IPS-18c (cell line): ENCODE data around the gene SF3B2.
"Not testable (repeated sequence)": the region's sequence is repeated elsewhere in the genome, so short reads cannot be mapped to it uniquely, and the experiment has no call there.

Source experiments
- H3K4me3 ChIP-seq: 2 replicates; pipeline ENCODE4 v1.7.0; 2013; ENCODE audit warnings: low read depth, mild to moderate bottlenecking, low read length, moderate library complexity; ENCODE audit not compliant: insufficient read depth
- H3K9me3 ChIP-seq: one replicate; pipeline ENCODE4 v1.6.1; 2013; ENCODE audit warnings: mild to moderate bottlenecking, low read length, moderate library complexity; ENCODE audit not compliant: control insufficient read depth, insufficient read depth

The SF3B2 gene

DNA sequence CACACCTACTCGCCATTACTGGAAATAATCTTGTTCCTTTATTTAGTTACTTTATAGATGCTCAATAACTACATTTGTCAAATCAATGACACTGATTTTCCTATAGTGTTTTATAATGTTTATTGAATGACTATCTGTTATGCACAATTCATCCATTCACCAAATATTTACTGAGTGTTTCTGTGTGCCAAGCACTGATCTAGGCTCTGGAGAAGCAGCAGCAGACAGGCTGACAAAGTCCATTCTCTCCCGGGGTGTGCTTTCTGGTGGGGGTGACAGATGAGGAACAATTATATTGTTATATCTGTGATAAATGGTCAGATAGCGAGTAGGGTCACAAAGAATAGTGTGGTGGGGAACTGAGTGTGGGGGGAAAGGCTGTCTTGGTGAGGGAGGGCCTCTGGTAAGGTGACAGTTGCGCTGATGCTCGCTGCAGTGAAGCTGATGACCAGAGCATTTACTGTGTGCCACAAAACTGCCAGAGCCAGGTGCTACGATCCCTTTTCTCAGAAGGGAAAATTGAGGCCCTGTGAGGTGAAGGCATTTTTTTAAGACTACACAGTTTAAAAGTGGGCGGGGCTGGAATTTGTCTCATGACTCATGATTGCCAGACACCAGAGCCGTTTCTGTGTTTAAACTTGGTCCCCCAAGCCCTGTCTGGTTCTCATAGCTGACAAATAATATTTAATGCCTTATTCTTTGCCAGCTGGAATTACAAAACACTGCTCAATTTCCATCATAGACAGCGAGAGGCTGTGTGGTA is 28.1 kb downstream of the SF3B2 start:
- H3K4me3 ChIP-seq, result no peak overlapping the region
- H3K9me3 ChIP-seq, result no peaks in the 10 kb centered on the region

DNA sequence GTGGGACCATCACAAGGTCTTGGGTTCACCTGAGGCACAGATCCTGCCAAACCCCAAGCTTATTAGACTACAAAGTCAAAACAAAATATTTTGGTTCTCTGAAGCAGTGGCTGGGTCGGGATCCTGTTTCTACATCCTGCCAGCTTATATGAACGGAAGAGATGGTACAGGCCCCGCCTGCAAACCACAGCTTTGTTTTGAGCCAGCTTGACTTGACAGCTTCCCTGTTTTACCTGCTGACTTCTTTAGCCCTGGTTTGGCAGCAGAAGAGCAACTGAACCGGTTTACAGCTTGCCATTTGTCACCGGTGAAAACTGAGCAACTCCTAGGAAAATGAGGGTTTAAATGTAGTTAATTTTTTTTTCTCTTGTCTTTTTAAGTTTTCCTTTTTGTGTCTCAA is 29.3 kb downstream of the SF3B2 start:
- Histone ChIP-seq H3K9me3 (no peaks in the 10 kb centered on the region), H3K4me3 (no peak overlapping the region)

DNA sequence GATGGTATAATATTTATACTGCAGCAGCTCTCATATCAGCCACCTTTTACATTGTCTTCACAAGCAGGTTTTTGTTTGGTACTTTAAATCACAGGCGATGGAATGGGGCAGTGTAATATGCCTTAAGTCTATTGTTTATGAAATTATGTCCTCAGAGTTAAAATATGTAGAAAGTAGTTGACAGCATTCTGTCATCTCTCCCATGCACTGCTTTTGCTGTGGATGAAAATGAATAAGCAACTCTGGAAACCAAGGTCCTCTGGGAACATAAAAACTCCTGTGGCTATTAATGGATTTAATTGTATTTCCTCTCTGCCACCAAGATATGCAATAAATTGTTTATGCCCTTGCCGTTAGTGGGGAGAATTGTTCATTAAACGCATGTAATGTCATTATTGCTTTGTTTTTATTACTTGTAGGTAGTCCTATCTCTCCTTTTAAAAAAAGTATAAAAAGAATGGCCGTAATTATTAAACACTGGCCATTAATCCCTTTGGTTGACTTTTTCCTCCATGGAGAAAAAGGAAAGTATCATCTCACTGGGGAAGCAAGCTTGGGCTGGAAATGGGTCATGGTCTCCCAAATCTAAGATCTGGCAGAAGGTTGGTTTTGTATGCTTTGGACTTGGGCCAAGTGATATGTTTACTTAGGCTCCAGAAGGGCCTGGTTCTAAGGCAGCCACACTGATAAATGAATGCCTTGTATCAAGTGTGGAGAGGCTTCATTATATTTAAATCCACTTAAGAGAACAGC is 31.0 kb downstream of the SF3B2 start:
- no peak overlapping the region for H3K4me3 ChIP-seq
- H3K9me3 ChIP-seq, result no peaks in the 10 kb centered on the region

DNA sequence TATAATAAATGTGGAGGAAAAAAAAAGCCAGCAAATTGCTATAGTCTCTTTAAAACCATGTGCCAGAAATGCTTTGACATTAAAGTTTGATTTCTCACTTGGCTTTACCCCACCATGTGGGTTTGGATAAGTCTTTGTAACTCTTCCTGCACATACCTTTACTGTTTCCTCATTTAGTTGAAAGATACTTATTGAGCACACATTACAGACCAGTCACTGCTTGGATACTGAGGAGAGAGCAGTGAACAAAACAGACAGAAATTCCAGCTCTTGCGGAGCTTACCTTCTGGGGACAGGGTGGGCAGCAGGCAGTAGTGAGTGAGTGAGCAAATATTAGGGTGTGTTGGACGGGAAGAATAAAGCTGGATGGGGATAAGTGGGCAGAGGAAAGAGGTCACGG is 31.6 kb downstream of the SF3B2 start:
- no peak overlapping the region for H3K4me3 ChIP-seq
- H3K9me3 ChIP-seq, result no peaks in the 10 kb centered on the region

DNA sequence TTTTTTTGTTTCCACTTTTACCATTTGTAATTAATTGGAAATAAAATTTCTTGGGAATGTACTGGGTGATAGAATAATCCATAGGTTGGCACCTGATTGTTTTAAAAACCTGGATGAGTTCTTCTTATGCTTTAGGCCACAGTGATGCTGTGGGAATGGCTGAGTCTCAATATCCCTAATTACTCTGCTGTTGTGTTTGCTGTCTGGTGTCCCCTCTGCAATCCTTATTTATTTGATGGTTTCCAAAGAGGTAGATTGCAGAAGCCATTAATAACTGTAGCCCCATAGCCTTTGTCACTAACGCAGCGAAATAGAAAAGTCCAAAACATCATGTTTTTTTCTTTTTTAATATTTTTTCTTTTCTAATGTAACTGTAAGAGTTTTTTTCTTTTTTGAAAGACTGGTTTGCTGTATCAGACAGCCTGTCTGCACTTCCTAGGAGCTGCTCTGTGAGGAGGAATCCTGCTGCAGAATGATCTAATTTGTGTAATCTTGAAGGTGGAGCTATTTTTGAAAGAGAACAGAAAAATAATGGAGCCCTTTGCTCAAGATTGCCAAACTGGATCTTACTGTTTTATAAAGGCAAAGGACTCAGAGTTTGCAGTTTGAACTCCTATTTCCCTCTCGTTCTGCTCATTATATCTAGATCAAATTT is 32.8 kb downstream of the SF3B2 start:
- H3K9me3 ChIP-seq, result no peaks in the 10 kb centered on the region
- no peak overlapping the region for H3K4me3 ChIP-seq

DNA sequence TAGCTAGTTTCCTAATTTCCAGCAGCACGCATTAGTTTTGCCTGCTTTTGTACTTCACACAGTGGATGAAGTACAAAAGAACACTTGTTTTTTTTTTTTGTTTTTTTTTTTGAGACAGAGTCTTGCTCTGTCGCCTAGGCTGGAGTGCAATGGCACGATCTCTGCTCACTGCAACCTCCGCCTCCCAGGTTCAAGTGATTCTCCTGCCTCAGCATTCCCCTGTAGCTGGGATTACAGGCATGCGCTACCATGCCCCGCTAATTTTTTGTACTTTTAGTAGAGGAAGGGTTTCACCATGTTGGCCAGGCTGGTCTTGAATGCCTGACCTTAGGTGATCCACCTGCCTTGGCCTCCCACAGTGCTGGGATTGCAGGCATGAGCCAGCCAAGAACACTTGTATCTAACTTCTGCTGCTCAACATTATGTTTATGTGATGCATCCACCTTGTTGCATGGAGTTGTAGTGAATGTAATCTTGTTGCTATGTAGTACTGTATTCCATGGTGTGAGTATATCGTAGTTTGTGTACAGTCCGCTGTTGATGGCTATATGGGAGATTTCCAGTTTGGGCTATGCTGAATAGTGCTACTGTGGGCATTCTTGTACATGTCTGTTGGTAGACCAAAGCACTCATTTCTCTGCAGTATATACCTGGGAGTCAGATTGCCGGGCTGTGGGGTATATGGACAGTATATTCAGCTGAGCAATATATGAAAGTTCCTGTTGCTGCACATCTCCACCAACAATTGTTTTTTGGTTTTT is 35.2 kb downstream of the SF3B2 start:
- Histone ChIP-seq H3K9me3 (no peaks in the 10 kb centered on the region), H3K4me3 (no peak overlapping the region)

DNA sequence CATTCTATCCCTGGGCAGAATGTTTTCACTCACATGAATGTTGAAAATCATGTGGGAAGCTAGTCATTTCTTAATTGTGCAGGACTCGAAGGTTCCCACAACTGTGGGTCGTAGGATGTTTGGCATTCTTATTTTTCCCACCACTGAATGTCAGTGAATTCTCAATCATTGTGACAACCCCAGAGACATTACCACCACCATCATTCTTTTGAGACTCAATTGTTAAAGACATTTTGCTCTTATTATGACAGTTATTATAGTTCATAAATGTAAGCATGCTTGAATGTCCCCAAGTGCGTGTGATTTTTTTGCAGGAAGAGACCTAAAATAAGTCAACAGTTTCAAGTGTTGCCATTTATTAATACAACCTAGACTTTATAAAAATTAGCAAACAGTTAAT is 36.9 kb downstream of the SF3B2 start:
- Histone ChIP-seq H3K9me3 (no peaks in the 10 kb centered on the region), H3K4me3 (no peak overlapping the region)

DNA sequence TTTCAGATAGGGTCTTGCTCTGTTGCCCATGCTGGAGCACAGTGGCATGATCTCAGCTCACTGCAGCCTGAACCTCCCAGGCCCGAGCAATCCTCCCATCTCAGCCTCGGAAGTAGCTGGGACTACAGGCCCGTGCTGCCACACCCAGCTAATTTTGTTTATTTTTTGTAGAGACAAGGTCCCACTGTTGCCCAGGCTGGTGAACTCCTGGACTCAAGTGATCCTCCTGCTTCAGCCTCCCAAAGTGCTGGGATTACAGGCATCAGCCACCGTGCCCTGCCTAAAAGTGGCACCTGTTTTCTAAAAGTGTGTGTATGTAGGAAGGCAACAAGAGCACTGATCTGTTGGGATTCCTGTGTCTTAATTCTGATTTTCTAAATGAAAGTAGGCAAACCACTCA is 38.1 kb downstream of the SF3B2 start:
- Histone ChIP-seq H3K4me3 (no peak overlapping the region), H3K9me3 (no peaks in the 10 kb centered on the region)

DNA sequence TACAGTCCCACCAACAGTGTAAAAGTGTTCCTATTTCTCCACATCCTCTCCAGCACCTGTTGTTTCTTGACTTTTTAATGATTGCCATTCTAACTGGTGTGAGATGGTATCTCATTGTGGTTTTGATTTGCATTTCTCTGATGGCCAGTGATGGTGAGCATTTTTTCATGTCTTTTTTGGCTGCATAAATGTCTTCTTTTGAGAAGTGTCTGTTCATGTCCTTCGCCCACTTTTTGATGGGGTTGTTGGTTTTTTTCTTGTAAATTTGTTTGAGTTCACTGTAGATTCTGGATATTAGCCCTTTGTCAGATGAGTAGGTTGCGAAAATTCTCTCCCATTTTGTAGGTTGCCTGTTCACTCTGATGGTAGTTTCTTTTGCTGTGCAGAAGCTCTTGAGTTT is 40.0 kb downstream of the SF3B2 start:
- H3K9me3 ChIP-seq, H3K4me3 ChIP-seq: not testable (repeated sequence)

DNA sequence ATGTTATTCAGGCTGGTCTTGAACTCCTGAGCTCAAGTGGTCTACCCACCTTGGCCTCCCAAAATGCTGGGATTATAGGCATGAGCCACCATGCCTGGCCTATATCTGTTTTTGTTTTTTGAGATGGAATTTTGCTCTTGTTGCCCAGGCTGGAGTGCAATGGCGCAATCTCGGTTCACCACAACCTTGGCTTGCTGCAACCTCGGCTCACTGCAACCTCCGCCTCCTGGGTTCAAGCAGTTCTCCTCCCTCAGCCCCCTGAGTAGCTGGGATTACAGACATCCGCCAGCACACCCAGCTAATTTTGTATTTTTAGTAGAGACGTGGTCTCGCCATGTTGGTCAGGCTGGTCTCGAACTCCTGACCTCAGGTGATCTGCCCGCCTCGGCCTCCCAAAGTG is 47.6 kb downstream of the SF3B2 start:
- not testable (repeated sequence) for H3K4me3 ChIP-seq, H3K9me3 ChIP-seq

DNA sequence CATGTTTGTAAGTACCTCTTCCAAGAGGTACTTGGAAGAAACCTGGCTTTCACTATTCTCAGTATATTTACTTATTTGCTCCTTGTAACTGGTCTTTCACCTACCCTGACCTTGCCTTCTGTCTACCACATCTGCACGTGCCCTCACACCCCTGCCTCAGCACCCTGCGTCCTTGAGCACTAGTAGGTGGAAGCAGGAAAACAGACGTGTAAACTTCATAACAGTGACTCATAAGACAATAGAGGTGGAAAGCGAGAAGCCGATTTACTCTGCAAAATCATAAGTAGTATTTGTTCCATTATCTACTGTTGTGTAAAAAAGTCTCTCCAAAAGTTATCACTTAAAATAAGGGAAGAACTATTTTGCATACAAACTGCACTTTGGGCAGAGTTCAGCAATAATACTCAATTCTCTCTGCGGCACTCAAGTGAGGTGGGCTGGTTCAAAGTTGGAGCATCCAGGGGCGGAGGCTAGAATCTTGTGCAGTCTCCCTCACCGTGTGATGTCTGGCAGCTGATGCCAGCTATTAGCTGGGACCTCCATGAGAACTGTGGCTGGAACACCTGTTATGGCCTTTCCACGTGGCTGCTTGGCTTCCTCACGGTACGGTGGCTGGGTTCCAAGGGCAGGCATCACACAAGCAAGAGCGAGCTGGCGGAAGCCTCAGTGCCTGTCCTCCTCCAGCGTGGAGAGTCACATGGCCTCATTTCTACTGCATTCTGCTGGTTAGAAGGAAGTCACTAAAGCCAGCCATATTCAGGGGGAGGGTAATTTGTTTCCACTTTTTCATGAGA is 48.3 kb downstream of the SF3B2 start:
- Histone ChIP-seq H3K9me3 (no peaks in the 10 kb centered on the region), H3K4me3 (no peak overlapping the region)

DNA sequence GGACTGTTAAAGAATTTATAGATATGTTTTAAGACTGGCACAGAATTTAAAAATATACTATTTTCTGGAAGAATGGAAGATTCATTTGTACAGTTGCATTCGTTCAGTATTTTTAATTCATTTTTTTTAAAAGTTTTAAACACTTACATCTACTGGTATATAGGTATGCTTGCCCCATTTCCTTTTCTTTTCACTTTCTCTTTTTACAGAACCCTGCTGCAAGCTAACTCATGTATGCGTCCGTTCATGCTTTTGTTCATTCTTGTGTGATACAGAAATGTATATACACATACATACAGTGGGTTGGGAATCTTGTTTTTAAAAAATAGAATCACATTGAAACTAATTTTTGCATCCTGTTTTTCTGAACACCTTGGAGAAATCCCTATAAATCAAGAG is 48.9 kb downstream of the SF3B2 start:
- Histone ChIP-seq H3K4me3 (no peak overlapping the region), H3K9me3 (no peaks in the 10 kb centered on the region)

DNA sequence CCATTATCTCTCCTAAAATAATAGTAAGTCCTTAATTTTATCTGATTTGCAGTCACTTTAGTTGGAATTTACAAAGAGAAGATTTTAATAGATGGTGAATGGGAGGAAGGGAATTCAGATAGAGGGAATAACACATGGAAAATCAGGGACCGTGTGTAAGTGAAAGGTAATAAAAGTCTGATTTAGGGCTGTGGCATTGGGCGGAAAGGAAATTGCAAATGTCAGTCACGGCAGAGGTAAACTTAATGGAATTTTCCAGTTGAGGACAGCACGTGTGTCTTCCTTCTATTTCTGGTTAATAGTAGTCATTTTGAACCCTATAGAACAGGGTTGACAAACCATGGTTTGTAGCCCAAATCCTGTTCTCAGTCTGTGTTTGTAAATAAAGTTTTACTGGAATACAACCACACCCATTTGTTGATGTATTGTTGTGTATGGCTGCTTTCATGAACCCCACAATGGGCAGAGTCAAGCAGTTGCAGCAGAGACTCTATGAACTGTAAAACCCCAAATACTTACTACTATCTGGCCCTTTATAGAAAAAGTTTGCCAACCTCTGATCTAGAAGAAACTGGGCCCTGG is 52.0 kb downstream of the SF3B2 start:
- no peak overlapping the region for H3K4me3 ChIP-seq
- no peaks in the 10 kb centered on the region for H3K9me3 ChIP-seq

DNA sequence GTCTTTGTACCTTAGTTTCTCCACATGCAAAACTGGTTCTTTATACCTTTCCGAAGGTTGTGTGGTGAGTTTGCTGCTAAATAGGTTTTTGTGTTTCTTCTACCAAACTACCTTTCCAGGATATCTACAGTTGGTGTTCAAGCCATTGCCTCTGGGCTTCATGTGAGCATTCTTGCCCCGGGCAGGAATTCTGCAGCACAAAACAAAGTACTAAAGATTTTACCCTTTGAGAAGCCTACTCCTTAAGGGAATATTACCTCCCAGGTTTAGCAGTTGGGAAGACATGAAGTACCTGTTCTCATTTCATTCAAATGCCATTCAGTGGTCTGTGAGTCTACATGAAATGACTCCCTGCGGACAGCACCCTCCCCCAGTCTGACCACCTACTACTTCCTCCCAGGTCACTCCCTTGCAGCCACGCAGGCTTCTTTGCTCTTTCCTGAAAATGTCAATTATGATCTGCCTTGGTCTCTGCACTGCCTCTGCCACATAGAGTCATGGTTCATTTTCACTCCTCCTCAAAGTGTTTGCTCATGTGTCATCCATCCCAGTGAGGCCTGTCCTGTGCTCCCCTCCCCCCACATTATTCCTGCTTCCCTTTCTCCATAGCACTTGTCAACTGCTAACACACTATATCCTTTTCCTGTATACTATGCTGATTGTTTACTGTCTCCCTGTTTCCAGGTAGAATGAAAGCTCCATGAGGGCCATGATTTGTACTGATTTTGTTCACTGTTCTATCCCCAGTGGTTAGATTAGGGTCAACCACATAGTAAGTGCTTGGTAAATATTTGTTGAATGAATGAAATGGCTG is 54.8 kb downstream of the SF3B2 start:
- H3K4me3 ChIP-seq, result no peak overlapping the region
- H3K9me3 ChIP-seq, result no peaks in the 10 kb centered on the region

DNA sequence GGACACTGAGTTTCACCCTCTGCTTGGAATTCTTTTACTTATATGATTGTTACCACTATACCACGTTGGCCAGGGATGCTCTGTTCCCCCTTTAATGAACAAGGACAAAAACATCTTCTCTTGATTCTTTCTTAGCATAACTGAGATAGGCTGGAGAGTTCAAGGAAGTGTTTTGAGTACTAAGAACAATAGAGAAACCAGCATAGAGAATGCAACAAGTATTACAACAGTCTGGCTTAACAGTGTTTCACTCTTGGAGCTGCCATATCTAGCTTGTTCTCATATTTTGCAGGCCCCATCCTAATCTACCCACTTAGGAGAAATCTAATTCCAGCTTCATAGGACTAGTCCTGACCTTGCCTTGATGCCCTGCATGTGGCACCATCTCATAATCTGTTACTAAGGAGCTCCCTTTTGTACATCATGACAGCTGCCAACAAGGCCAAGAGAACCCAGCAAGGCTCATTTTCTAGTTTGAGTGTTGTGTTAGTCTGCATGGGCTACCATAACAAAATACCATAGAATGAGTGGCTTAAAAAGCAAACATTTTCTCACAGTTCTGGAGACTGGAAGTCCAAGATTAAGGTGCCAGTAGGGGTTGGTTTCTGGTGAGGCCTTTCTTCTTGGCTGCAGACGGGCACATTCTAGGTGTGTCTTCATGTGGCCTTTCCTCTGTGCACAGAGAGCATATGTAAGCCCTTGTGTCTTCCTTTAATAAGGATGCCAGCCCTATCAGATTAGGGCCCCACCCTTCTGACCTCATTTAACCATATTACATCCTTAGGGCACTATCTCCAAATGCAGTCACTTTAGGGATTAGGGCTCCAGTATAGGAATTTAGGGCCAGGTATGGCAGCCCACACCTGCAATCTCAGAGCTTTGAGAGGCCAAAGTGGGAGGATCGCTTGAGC is 55.7 kb downstream of the SF3B2 start:
- no peaks in the 10 kb centered on the region for H3K9me3 ChIP-seq
- no peak overlapping the region for H3K4me3 ChIP-seq
